Astrocyte (in vitro differentiated cells and primary cell): Measurements from ENCODE around the gene SPOCK3. TPM values are rescaled to one million over a fixed set of nuclear protein-coding genes. Genes with fewer than 3 reads are reported as not detected.

ENCODE experiments used
- DNase-seq: peaks from one replicate; pipeline ENCODE4 v3.0.0-alpha.2; 2010; ENCODE audit warnings: low read depth
- FAIRE-seq: peaks from 2 replicates; lab custom pipeline; 2011; peaks lifted over from hg19 to GRCh38; lab: Jason Lieb, UNC
- H2AFZ ChIP-seq: 2 replicates; pipeline ENCODE4 v1.6.0; 2012; ENCODE audit warnings: low read depth, low read length, inconsistent platforms
- H3K27ac ChIP-seq: 2 replicates; pipeline ENCODE4 v1.5.1; 2011; ENCODE audit warnings: low read depth, low read length, inconsistent platforms
- H3K27me3 ChIP-seq: 2 replicates; pipeline ENCODE4 v1.6.0; 2011; ENCODE audit warnings: low read length, inconsistent platforms; ENCODE audit not compliant: insufficient read depth
- H3K36me3 ChIP-seq: 2 replicates; pipeline ENCODE4 v1.5.1; 2011; ENCODE audit warnings: low read length, inconsistent platforms; ENCODE audit not compliant: insufficient read depth
- H3K4me1 ChIP-seq: 2 replicates; pipeline ENCODE4 v1.5.1; 2011; ENCODE audit warnings: low read length, inconsistent platforms; ENCODE audit not compliant: insufficient read depth
- H3K4me2 ChIP-seq: 2 replicates; pipeline ENCODE4 v1.6.0; 2012; ENCODE audit warnings: low read length, inconsistent platforms
- H3K4me3 ChIP-seq: 2 replicates; pipeline ENCODE4 v1.5.1; 2011; ENCODE audit warnings: low read depth, mild to moderate bottlenecking, low read length, inconsistent platforms; ENCODE audit not compliant: insufficient read depth
- H3K79me2 ChIP-seq: 2 replicates; pipeline ENCODE4 v1.6.0; 2012; ENCODE audit warnings: mild to moderate bottlenecking, low read length, inconsistent platforms; ENCODE audit not compliant: insufficient read depth
- H3K9ac ChIP-seq: 2 replicates; pipeline ENCODE4 v1.6.0; 2012; ENCODE audit warnings: mild to moderate bottlenecking, low read length, inconsistent platforms
- H3K9me3 ChIP-seq: 2 replicates; pipeline ENCODE4 v1.5.1; 2012; ENCODE audit warnings: low read depth, mild to moderate bottlenecking, low read length, inconsistent platforms; ENCODE audit not compliant: insufficient read depth
- H4K20me1 ChIP-seq: 2 replicates; pipeline ENCODE4 v1.6.0; 2012; ENCODE audit warnings: low read length, inconsistent platforms; ENCODE audit not compliant: insufficient read depth
- H3K27ac Mint-ChIP-seq: one replicate; pipeline ENCODE4 v1.8.0; 2021; ENCODE audit warnings: mild to moderate bottlenecking, mixed read lengths; ENCODE audit not compliant: unreplicated experiment
- H3K27me3 Mint-ChIP-seq: one replicate; pipeline ENCODE4 v1.8.0; 2021; ENCODE audit warnings: low read depth, mixed read lengths; ENCODE audit not compliant: unreplicated experiment
- H3K36me3 Mint-ChIP-seq: one replicate; pipeline ENCODE4 v1.8.0; 2021; ENCODE audit warnings: low read depth, mixed read lengths; ENCODE audit not compliant: unreplicated experiment
- H3K4me1 Mint-ChIP-seq: one replicate; pipeline ENCODE4 v1.8.0; 2021; ENCODE audit warnings: low read depth, mixed read lengths; ENCODE audit not compliant: unreplicated experiment
- H3K4me3 Mint-ChIP-seq: one replicate; pipeline ENCODE4 v1.8.0; 2021; ENCODE audit warnings: mild to moderate bottlenecking, moderate library complexity, mixed read lengths; ENCODE audit not compliant: unreplicated experiment
- H3K9me3 Mint-ChIP-seq: one replicate; pipeline ENCODE4 v1.8.0; 2021; ENCODE audit warnings: mild to moderate bottlenecking, mixed read lengths; ENCODE audit not compliant: unreplicated experiment
- EZH2 ChIP-seq: IDR thresholded peaks from 2 replicates; pipeline ENCODE4 v1.6.1; 2012; ENCODE audit warnings: mild to moderate bottlenecking, low read length, inconsistent platforms; ENCODE audit not compliant: insufficient read depth
- total RNA-seq: library from RNA; stranded (reverse); gene quantifications from 2 replicates; pipeline ENCODE4 v1.2.1, GENCODE V29; 2021
- TF ChIP-seq, protein P1 (sequence below): IDR thresholded peaks from 2 replicates; pipeline ENCODE4 v1.5.1; 2011; ENCODE audit warnings: low read depth, mild to moderate bottlenecking, inconsistent platforms, low read length, moderate library complexity; ENCODE audit not compliant: insufficient read depth

SPOCK3 gene
- total RNA-seq, 1 donor from 2014 or later, result 0.59 TPM

DNA sequence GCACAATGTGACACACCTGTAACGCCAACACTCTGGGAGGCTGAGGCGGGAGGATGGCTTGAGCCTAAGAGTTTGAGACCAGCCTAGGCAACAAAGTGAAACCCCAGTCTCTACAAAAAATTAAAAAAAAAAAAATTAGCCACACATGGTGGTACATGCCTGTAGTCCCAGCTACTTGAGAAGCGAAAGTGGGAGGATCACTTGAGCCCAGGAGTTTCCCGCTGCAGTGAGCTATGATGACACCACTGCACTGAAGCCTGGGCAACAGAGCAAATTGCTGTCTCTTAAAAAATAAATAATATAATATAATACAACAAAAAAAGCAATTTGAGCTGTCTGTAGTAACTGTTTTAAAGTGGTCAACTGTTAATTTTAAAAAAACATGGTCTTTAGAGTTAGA lies 13.2 kb downstream of the SPOCK3 start:
- Mint-ChIP-seq H3K27ac (no peak overlapping the region), H3K27me3 (no peaks in the 10 kb centered on the region), H3K4me3 (no peak overlapping the region), H3K36me3 (no peaks in the 10 kb centered on the region), H3K4me1 (peaks cover 6% of the 10 kb centered on the region), H3K9me3 (no peaks in the 10 kb centered on the region)
- no peaks in the 10 kb centered on the region for H3K27me3 ChIP-seq
- no peaks in the 10 kb centered on the region for H4K20me1 ChIP-seq
- H3K4me1 ChIP-seq, result no peaks in the 10 kb centered on the region
- TF ChIP-seq EZH2, result no peak
- TF ChIP-seq, protein P1, sequence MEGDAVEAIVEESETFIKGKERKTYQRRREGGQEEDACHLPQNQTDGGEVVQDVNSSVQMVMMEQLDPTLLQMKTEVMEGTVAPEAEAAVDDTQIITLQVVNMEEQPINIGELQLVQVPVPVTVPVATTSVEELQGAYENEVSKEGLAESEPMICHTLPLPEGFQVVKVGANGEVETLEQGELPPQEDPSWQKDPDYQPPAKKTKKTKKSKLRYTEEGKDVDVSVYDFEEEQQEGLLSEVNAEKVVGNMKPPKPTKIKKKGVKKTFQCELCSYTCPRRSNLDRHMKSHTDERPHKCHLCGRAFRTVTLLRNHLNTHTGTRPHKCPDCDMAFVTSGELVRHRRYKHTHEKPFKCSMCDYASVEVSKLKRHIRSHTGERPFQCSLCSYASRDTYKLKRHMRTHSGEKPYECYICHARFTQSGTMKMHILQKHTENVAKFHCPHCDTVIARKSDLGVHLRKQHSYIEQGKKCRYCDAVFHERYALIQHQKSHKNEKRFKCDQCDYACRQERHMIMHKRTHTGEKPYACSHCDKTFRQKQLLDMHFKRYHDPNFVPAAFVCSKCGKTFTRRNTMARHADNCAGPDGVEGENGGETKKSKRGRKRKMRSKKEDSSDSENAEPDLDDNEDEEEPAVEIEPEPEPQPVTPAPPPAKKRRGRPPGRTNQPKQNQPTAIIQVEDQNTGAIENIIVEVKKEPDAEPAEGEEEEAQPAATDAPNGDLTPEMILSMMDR, result no peak
- H3K9ac ChIP-seq, result no peak overlapping the region
- H3K36me3 ChIP-seq, result no peaks in the 10 kb centered on the region
- no peaks in the 10 kb centered on the region for H3K79me2 ChIP-seq
- H2AFZ ChIP-seq, result no peak overlapping the region
- no peak overlapping the region for H3K4me2 ChIP-seq
- DNase-seq, result no peak
- no peak for FAIRE-seq
- no peak overlapping the region for H3K27ac ChIP-seq
- H3K4me3 ChIP-seq, result no peak overlapping the region
- no peaks in the 10 kb centered on the region for H3K9me3 ChIP-seq

DNA sequence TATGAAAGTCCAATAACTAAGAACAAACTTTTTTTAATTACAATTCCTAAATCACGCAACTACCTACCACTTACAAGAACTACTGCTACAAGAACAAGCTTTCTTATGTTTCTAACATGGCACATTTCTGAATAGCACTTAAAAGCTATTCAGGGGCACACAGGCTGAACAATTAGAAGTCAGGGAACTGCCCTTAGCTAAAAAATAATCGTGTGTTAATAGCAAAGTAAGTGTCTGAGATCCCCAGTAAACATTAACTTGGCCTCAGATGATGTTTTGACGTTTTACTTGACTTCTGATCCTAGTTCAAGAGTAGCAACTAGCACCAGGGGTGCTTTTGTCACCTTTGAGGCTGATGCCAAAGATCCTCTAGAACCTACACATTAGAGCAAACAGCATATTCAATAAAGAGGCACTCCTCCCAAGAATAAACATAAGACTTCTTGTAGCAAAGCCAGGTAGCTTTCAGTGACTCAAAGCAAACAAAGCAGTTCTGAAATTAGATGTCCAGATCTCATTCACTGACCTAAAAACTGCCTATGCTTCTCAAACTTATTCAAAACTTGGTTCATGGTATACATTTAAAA lies 16.2 kb downstream of the SPOCK3 start:
- H3K4me2 ChIP-seq, result no peak overlapping the region
- no peaks in the 10 kb centered on the region for H3K36me3 Mint-ChIP-seq
- H3K36me3 ChIP-seq, result no peaks in the 10 kb centered on the region
- no peak overlapping the region for H3K27ac ChIP-seq
- no peaks in the 10 kb centered on the region for H3K4me1 Mint-ChIP-seq
- H3K79me2 ChIP-seq, result no peaks in the 10 kb centered on the region
- H3K27ac Mint-ChIP-seq, result no peak overlapping the region
- H3K9me3 Mint-ChIP-seq, result no peaks in the 10 kb centered on the region
- no peaks in the 10 kb centered on the region for H3K4me1 ChIP-seq
- H2AFZ ChIP-seq, result no peak overlapping the region
- H4K20me1 ChIP-seq, result no peaks in the 10 kb centered on the region
- no peaks in the 10 kb centered on the region for H3K27me3 Mint-ChIP-seq
- no peaks in the 10 kb centered on the region for H3K27me3 ChIP-seq
- no peak overlapping the region for H3K9ac ChIP-seq
- TF ChIP-seq, protein P1, result no peak
- no peak for TF ChIP-seq EZH2
- no peak for FAIRE-seq
- no peak overlapping the region for H3K4me3 Mint-ChIP-seq
- DNase-seq, result no peak
- H3K4me3 ChIP-seq, result no peak overlapping the region
- no peaks in the 10 kb centered on the region for H3K9me3 ChIP-seq

DNA sequence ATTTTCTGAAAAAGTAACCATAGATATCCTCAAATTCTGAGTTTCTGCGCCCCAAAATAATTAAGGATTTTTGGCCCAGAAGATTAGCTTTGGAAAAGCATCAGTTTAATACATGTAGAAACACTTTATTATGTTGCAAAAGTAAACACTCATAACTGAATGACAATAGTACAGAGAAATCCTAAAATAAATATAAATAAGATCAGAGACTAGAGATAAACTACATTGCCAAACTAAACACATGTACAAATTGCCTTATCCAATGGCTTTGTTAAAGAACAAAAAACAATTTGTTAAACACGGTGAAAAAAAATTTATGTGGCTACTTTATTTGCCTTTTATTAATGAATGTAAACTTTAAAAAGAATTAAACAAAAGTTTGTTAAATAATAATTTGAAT lies 17.5 kb downstream of the SPOCK3 start:
- Histone ChIP-seq H2AFZ (no peak overlapping the region), H3K9ac (no peak overlapping the region), H3K4me1 (no peaks in the 10 kb centered on the region), H4K20me1 (no peaks in the 10 kb centered on the region), H3K36me3 (no peaks in the 10 kb centered on the region), H3K79me2 (no peaks in the 10 kb centered on the region), H3K4me3 (no peak overlapping the region), H3K27me3 (no peaks in the 10 kb centered on the region), H3K9me3 (no peaks in the 10 kb centered on the region), H3K4me2 (no peak overlapping the region), H3K27ac (no peak overlapping the region)
- Mint-ChIP-seq H3K4me1 (no peaks in the 10 kb centered on the region), H3K9me3 (no peaks in the 10 kb centered on the region), H3K36me3 (no peaks in the 10 kb centered on the region), H3K27ac (no peak overlapping the region), H3K4me3 (no peak overlapping the region), H3K27me3 (no peaks in the 10 kb centered on the region)
- FAIRE-seq, result no peak
- DNase-seq, result no peak
- TF ChIP-seq, protein P1, result no peak
- no peak for TF ChIP-seq EZH2
